Hepatocyte (in vitro differentiated cells): ENCODE results near the gene MANSC1. TPM values are rescaled to one million over a fixed set of nuclear protein-coding genes. Genes with fewer than 3 reads are reported as not detected.
"Not testable (repeated sequence)": the region's sequence is repeated elsewhere in the genome, so short reads cannot be mapped to it uniquely, and the experiment has no call there.

ENCODE experiments used
- DNase-seq: peaks from one replicate; pipeline ENCODE4 v3.0.0-alpha.2; 2016; ENCODE audit warnings: low spot score
- H2AFZ ChIP-seq: fragments of 200-600 bp; sonication (generic); 2 replicates; pipeline ENCODE4 v1.6.0; 2016; ENCODE audit warnings: antibody characterized with exemption, mild to moderate bottlenecking
- H3K27ac ChIP-seq: fragments of 200-600 bp; sonication (generic); 2 replicates; pipeline ENCODE4 v1.5.1; 2016; ENCODE audit warnings: mild to moderate bottlenecking
- H3K27me3 ChIP-seq: fragments of 200-600 bp; sonication (generic); 2 replicates; pipeline ENCODE4 v1.6.1; 2016
- H3K36me3 ChIP-seq: fragments of 200-600 bp; sonication (generic); replicated peaks from 2 replicates; pipeline ENCODE4 v1.5.1; 2016; ENCODE audit warnings: low read depth; ENCODE audit not compliant: insufficient read depth
- H3K4me1 ChIP-seq: fragments of 200-600 bp; sonication (generic); 2 replicates; pipeline ENCODE4 v1.5.1; 2016; ENCODE audit warnings: mild to moderate bottlenecking, moderate library complexity; ENCODE audit not compliant: insufficient read depth
- H3K4me2 ChIP-seq: fragments of 200-600 bp; sonication (generic); 2 replicates; pipeline ENCODE4 v1.6.0; 2016
- H3K4me3 ChIP-seq: fragments of 200-600 bp; sonication (generic); 2 replicates; pipeline ENCODE4 v1.5.1; 2016; ENCODE audit warnings: mild to moderate bottlenecking
- H3K79me2 ChIP-seq: fragments of 200-600 bp; sonication (generic); 2 replicates; pipeline ENCODE4 v1.6.0; 2017; ENCODE audit warnings: mild to moderate bottlenecking
- H3K9me2 ChIP-seq: fragments of 200-600 bp; sonication (generic); replicated peaks from 2 replicates; pipeline ENCODE4 v1.6.0; 2017; ENCODE audit warnings: mild to moderate bottlenecking; ENCODE audit not compliant: insufficient read depth
- H3K9me3 ChIP-seq: fragments of 200-600 bp; sonication (generic); 2 replicates; pipeline ENCODE4 v1.5.1; 2016; ENCODE audit warnings: low read depth, mild to moderate bottlenecking
- H4K20me1 ChIP-seq: fragments of 200-600 bp; sonication (generic); 2 replicates; pipeline ENCODE4 v1.6.0; 2016; ENCODE audit warnings: mild to moderate bottlenecking; ENCODE audit not compliant: insufficient read depth, poor library complexity, severe bottlenecking
- EZH2 ChIP-seq: fragments of 200-600 bp; sonication (generic); IDR thresholded peaks from 2 replicates; pipeline ENCODE4 v1.6.1; 2016; ENCODE audit warnings: antibody characterized with exemption, mild to moderate bottlenecking, borderline replicate concordance
- EZH2phosphoT487 ChIP-seq: fragments of 200-600 bp; sonication (generic); IDR thresholded peaks from one replicate; pipeline ENCODE4 v1.6.1; 2018; ENCODE audit warnings: antibody characterized with exemption, mild to moderate bottlenecking, low read depth, moderate library complexity; ENCODE audit not compliant: unreplicated experiment, severe bottlenecking
- WGBS: methylation state at CpG from one replicate; pipeline ENCODE4 v1.1.6; 2016; ENCODE audit warnings: low lambda C conversion rate; ENCODE audit errors: missing lambda C conversion rate; 5-methylcytosine and 5-hydroxymethylcytosine counted together
- polyA plus RNA-seq: library from polyadenylated mRNA; unstranded; fragments of >200 nt; fragmentation: Nextera tagmentation; extraction: Ambion mirVana; gene quantifications from 2 replicates; pipeline ENCODE4 v1.2.1, GENCODE V29; 2016
- total RNA-seq: library from RNA; depleted of rRNA; stranded (reverse); fragments of >200 nt; gene quantifications from 2 replicates; pipeline ENCODE4 v1.2.3, GENCODE V29; 2014
- TF ChIP-seq, protein P1 (sequence below): fragments of 200-600 bp; sonication (generic); IDR thresholded peaks from 2 replicates; pipeline ENCODE4 v1.5.1; 2016; ENCODE audit warnings: antibody characterized with exemption, mild to moderate bottlenecking; ENCODE audit not compliant: poor library complexity

Gene MANSC1
- total and polyA plus RNA-seq, 2 experiments from 2014 or later: 17.4 to 20.5 TPM

DNA sequence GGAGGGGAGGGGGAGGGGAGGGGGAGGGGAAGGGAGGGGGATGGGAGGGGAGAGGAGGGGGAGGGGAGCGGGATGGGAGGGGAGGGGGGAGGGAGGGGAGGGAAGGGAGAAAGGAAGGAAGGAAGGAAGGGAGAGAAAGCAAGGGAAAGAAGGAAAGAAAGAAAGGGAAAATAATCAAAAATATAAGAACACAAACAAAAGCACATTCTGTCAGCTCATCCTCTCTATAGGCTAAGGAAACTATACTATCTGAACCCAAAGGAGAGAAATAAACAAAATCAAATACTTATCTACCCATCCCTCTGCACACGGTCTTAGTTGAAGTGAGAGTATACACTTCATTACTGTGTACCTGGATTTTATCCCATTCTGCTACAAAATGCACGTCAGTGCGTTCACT, 26.9 kb downstream of the MANSC1 start:
- DNase-seq: no peak
- Histone ChIP-seq H3K36me3 (no peaks in the 10 kb centered on the region), H2AFZ (no peak overlapping the region), H3K9me3 (no peaks in the 10 kb centered on the region), H3K27ac (no peak overlapping the region), H3K4me2 (no peak overlapping the region), H3K4me3 (no peak overlapping the region), H3K9me2 (no peaks in the 10 kb centered on the region), H3K4me1 (peaks cover 6% of the 10 kb centered on the region), H4K20me1 (no peaks in the 10 kb centered on the region), H3K27me3 (no peaks in the 10 kb centered on the region), H3K79me2 (no peaks in the 10 kb centered on the region)
- TF ChIP-seq, protein P1, sequence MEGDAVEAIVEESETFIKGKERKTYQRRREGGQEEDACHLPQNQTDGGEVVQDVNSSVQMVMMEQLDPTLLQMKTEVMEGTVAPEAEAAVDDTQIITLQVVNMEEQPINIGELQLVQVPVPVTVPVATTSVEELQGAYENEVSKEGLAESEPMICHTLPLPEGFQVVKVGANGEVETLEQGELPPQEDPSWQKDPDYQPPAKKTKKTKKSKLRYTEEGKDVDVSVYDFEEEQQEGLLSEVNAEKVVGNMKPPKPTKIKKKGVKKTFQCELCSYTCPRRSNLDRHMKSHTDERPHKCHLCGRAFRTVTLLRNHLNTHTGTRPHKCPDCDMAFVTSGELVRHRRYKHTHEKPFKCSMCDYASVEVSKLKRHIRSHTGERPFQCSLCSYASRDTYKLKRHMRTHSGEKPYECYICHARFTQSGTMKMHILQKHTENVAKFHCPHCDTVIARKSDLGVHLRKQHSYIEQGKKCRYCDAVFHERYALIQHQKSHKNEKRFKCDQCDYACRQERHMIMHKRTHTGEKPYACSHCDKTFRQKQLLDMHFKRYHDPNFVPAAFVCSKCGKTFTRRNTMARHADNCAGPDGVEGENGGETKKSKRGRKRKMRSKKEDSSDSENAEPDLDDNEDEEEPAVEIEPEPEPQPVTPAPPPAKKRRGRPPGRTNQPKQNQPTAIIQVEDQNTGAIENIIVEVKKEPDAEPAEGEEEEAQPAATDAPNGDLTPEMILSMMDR: no peak
- TF ChIP-seq EZH2phosphoT487: no peak
- no peak for TF ChIP-seq EZH2
- WGBS: 65% methylated on average over 3 of the region's 4 CpGs

DNA sequence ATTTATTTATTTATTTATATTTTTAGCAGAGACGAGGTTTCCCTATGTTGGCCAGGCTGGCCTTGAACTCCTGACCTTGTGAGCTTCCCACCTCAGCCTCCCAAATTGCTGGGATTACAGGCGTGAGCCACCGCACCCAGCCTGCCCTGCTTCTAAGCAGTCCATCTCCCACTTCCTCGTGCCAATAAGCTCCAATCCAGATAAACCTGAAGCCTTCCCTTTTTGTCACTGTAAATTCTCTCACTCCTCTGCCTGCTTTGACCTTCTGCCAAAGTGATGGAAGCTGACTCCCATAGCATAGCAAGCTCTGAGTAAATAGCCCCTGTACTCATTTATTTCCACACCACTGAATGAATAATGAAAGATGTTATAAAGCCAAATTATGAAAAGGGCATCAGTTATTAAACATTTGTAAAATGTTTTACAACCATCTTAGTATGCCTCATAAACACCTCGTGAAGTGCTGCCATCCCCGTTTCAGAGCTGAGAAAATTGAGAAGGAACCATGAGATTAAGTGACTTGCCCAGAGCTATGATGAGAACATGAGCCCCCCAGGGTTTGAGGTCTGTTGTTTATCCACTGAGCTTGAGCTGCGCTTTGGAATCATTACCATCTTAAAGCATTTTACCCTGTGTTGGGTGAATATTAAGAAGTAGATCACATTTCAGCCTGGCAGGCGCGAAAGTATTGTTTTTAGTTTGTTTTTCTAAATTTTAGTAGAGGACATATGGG, 30.4 kb downstream of the MANSC1 start:
- peaks cover 6% of the 10 kb centered on the region for H3K4me1 ChIP-seq
- H3K4me2 ChIP-seq: peak overlapping the region; percentile 47
- H3K4me3 ChIP-seq: no peak overlapping the region
- H3K9me2 ChIP-seq: no peaks in the 10 kb centered on the region
- WGBS: 33% methylated on average over 9 of the region's 9 CpGs
- H2AFZ ChIP-seq: no peak overlapping the region
- DNase-seq: peak; percentile 55
- no peaks in the 10 kb centered on the region for H3K36me3 ChIP-seq
- no peaks in the 10 kb centered on the region for H4K20me1 ChIP-seq
- no peaks in the 10 kb centered on the region for H3K79me2 ChIP-seq
- no peak for TF ChIP-seq EZH2
- H3K27ac ChIP-seq: peak overlapping the region; percentile 52
- no peaks in the 10 kb centered on the region for H3K9me3 ChIP-seq
- H3K27me3 ChIP-seq: no peaks in the 10 kb centered on the region

DNA sequence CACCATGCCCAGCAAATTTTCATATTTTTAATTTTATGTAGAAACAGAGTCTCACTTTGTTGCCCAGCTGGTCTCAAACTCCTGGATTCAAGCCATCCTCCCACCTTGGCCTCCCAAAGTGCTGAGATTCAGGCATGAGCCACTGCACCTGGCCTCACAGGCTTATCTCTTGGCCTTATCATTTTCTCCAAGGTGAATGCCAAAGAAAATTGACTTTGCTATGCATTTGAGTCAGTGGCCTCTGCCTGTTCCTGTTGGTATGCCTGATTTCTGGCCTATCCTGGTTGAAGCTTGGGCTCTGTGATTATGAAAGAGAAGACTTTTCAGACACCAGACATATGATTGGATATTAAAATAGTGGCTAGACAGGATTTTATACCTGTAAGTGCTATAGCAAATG, 34.2 kb downstream of the MANSC1 start:
- no peaks in the 10 kb centered on the region for H3K79me2 ChIP-seq
- no peaks in the 10 kb centered on the region for H3K9me2 ChIP-seq
- no peak for TF ChIP-seq EZH2phosphoT487
- TF ChIP-seq, protein P1: no peak
- TF ChIP-seq EZH2: no peak
- no peaks in the 10 kb centered on the region for H4K20me1 ChIP-seq
- H3K9me3 ChIP-seq: no peaks in the 10 kb centered on the region
- no peaks in the 10 kb centered on the region for H3K27me3 ChIP-seq
- no peak for DNase-seq
- H3K36me3 ChIP-seq: no peaks in the 10 kb centered on the region
- H2AFZ ChIP-seq: no peak overlapping the region
- no peak overlapping the region for H3K4me2 ChIP-seq
- peaks cover 5% of the 10 kb centered on the region for H3K4me1 ChIP-seq
- H3K27ac ChIP-seq: peak overlapping the region; percentile 35
- H3K4me3 ChIP-seq: no peak overlapping the region

DNA sequence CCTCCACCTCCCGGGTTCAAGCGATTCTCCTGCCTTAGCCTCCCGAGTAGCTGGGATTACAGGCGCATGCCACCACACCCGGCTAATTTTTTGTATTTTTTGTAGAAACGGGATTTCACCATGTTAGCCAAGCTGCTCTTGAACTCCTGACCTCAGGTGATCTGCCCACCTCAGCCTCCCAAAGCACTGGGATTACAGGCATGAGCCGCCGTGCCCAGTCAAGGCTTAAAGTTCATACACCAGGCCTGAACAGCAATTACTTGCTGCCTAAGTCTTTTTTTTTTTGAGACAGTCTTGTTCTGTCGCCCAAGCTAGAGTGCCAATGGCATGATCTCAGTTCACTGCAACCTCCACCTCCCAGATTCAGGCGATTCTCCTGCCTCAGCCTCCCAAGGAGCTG, 39.3 kb downstream of the MANSC1 start:
- 88% methylated on average over 10 of the region's 10 CpGs for WGBS
- H3K4me1 ChIP-seq, H3K4me3 ChIP-seq: not testable (repeated sequence)

More for the DNA sequence above, 39.3 kb downstream of the MANSC1 start:
- H3K36me3 ChIP-seq, H3K9me3 ChIP-seq, H4K20me1 ChIP-seq, H2AFZ ChIP-seq, H3K27me3 ChIP-seq, H3K9me2 ChIP-seq, DNase-seq, H3K4me2 ChIP-seq, H3K27ac ChIP-seq, H3K79me2 ChIP-seq: not testable (repeated sequence)
